Muscle of back (tissue), 11 donors: Measurements from ENCODE around the gene RAB30. TPM values are rescaled to one million over a fixed set of nuclear protein-coding genes. Genes with fewer than 3 reads are reported as not detected.
A peak's percentile ranks its signal among the peaks of the same experiment; 100 is the strongest.

ENCODE experiments used
- DNase-seq, 3 donors: peaks; one replicate each; pipeline versions ENCODE4 v3.0.0 to v3.0.0-alpha.2; 2013
- polyA plus RNA-seq, 10 donors: library from polyadenylated mRNA; unstranded; fragments of 120-200 nt; gene quantifications; one replicate each; pipeline ENCODE4 v1.2.1, GENCODE V29; 2013; ENCODE audit not compliant: insufficient read length in 10 of 10

Gene RAB30
- polyA plus RNA-seq, 10 donors: 11.1 to 16.2 (median 14.1) TPM

DNA sequence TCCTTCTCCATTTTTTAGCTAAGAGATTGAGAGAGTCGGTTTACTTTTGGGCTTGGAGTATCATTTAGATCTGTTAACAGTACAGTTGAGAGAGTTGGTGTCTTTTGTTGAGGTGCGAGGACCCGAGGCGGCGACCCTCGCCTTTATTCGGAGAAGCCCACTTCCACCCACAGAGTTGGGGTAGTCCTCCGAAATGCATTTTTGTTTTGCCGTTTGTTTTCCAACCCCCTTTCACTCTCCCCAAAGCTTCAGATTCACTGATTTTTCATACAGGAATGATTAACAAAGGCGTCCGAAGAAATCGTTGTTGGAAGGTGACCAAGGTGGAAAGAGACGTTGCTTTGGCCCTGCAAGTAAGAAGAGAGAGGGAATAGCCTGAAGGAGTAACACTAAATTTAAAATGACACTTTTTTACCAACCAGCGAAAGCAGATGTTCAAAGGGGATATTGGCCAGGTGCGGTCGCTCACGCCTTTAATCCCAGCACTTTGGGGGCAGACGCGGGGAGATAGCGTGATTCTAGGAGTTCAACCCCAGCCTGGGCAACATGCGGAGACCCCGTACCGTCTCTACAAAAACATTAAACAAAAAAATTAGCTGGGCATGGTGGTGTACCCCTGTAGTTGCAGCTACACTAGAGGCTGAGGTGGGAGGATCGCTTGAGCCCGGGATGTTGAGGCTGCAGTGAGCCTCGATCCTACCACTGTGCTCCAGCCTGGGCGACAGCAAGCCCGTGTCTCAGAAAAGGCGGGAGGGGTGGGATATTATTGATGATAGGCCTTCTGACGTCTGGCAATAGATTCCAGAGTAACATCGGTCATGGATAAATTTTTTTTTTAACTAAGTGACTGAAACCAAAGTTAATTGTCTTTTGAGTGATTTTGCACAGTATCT is 899 bp upstream of the RAB30 start:
- no peak for DNase-seq

DNA sequence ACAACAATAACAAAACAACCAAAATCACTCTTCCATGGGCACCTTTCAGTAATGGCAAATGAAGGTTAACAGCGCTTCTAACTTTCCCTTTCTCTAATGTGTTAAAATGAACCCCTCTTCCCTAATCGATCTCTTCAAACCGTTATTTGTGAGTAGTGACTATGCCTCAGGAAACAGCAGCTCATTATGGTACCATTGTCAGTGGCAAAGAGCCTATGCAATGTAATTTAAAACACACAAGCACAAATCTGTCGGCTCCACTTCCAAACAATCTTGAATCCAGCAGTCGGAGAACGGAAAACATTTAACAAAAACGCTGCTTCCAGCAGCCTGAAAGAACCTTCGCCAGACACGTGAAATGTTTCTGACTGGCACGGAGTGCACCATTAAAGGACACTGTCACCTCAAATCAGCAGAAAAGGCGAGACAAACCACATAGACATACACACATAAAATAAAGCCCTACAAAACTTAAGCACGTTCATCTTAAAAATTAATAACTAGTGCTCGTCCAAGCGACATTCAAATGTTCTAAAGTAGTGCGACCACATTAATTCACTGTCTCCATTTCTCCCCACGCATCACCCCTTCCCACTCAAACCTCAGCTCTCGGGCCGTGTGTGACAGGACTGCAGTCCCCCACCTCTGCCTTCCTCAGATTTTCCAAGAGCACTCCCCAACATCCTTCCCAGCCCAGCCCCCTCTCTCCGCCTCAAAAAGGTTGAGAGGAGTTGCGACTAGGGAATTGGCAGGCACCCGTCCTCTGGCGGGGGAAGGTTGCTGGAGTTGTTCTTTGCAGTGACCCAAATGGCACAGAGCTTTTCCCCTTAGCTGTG is 748 bp downstream of the RAB30 start:
- peak; percentile 25 to 80 (median 45) for DNase-seq

DNA sequence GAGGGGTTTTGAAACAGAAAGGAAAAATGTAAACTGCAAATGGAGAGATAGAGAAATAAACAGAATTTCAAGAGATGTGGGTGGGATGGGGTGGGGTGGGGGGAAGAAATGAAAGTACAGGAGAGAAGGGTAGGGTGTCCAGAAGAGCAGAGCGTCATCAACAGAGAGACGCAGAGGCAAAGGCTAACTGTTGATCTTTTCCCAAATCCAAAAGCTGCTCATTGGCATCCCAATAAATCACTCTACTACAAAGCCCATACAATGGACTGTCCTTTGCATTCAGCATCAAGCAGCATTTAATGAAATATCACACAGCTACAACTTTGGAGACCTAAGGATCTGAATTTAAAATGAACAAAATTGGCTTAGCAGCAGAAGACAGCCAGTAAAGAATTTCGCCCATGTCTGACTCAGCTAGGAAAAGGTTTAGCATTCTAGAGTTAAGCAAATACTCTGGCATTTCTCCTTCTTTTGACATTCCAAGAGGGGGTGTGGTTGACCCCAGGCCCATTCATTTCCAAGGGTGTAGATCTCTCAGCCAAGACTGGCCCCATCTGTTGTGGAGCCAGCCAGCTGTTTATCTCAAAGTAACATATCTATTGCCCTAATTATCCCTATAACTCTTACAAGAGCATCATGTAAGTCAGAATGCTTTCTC is 1.5 kb downstream of the RAB30 start:
- peak; percentile 34 to 70 (median 51) for DNase-seq

DNA sequence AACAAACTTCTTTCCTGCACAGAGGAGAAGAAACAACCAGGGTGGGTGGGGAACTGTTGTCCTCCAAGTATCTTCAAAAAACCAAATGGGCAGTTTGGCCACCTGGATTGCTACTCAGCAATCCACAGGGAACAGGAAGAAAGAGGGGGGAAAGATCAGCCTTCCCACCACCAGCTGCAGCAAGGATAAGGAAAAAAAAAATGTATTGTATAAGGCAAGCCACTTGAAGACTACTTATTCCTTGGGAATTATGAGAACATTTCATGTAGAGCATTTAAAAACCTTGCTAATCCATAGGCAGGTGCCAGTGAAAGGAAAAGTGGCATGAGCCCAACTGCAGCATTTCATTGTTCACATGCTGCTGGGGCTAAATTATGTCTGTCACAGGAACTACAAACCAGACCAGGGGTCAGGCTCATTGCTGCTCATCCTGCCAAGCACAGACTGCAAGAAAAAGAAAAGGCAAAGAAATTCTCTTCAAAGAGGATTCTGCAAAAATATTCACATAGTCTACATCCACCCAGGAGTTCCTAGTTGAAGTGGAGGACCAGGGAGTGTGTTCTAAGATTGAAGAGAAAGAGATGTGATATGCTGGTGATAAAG is 2.2 kb downstream of the RAB30 start:
- DNase-seq: peak in 2 of 3 donors; percentile 12 to 56

DNA sequence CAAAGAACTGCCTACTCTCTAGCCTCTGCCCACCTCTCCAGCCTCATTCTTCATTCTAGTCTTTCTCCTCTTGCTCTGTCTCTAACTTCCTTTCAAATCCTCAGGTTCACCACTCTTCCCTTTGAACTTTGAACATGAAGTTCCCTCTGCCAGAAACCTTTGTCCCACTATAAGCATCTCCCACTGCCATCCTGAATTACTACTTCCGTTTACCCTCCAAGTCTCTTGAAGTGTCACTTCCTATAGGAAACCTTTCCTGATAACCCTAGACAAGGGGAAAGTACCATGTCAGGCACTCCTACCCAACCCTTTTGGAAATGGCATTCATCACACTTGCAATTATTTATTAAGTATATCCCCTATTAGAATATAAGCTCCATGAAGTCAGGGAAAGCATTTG is 3.1 kb downstream of the RAB30 start:
- DNase-seq: no peak

DNA sequence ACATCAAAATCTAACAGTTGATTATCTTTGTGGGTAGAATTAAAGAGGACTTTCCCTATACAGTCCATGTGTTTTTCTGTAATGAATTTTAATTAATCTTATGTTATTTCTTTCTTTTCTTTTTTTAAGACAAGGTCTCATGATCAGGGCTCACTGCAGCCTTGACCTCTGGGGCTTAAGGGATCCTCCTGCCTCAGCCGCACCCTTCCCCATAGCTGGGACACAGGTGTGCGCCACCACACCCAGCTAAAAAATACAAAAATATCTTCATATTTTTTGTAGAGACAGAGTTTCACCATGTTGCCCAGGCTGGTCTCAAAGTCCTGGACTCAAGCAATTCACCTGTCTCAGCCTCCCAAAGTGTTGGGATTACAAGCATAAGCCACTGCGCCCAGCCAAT is 7.7 kb downstream of the RAB30 start:
- no peak for DNase-seq

DNA sequence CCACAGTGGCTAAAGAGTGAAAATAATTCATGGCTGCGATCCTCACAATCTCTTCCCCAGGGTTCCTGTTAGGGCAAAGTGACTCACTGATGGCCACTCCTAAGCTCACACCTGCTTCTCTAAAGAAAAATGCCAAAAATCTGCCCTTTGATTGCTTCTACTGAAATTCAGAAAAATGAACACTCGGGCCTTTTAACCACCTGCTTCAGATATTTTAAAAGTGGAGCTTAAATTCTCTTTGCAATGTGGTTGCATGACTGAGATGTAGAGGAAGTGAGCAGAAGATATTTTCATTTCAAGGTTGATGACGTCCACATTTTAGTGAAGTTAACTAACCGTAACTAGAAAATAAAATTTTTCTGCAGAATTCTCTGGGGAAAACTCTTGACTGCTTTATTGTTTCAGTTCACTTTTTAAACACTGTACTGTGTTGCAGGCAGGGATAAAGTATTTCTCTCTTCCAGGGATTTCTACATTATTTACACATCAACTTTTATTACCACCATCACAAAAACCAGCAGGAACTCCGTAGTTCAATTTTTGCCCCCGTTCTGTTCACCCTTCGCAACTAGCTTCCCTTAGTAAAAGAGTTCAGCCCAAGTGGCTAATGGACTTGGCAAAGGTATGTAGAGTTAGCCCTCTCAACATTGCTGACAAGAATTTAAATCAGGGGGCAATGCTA is 8.5 kb downstream of the RAB30 start:
- DNase-seq: peak; percentile 26 to 61 (median 38)

DNA sequence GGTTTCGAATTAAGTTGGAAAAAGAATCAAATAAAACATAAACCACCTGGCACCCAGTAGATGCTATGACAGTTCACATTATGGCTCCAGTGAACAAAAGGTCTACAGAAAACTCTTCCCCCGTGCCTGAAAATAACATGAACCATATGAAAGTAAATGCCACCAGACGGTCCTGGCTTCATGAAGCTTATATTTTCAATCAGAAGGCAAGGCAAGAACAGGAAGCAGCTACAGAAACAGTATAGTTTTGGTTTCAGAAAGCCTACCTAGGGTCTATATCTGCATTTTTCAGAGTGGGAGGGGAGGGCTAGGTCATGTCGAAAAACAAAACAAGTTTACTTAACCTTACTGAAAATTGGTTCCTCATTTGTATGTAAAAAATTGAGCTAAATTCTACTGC is 9.8 kb downstream of the RAB30 start:
- no peak for DNase-seq

DNA sequence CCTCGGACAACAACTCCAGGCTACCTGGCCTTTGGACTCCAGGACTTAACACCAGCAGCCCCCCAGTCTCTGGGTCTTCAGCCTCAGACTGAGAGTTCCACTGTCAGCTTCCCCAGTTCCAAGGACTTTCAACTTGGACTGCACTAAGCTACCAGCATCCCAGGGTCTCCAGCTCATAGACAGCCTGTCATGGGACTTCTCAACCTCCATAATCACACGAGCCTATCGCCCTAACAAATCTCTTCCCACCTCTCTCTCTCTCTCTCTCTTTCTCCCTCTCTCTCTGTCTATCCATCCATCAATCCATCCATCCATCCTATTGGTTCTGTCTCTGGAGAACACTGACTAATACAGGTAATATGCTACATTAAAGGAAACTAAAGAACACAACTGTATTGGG is 10.7 kb downstream of the RAB30 start:
- no peak for DNase-seq

DNA sequence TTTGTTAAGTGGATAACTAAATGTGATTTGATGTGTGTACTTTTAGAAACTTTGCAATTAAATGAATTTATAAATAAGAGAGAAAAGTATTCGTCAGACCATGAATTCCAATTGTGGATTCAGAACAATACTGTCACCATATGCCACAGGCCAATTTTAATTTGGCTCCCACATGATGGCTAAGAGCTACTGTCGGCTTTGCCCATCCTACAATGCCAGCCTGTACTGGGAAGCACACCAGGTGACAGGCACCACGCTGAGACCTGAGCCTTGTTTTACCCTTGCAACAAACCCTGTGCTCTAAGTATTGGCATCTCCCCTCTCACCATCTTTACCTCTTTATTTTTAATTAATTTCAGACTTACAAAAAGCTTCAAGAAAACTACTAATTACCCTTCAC is 14.0 kb downstream of the RAB30 start:
- no peak for DNase-seq

DNA sequence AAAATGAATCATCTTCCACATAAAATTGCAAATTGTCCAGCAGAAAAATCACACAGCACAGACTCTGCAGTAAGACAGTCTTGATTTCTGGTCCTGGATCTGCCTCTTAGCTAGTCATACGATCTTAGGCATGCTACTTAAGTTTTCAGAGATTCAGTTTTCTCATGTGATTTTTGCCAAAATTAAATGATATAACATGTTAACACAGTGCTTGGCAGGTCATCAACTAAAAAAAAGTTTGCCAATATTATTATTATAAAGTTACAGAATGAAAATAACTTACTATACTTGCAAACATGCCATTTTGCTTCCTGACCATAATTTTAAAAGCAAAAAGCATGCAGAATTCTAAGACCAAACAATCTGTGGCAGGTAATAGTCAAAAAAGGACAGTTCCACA is 15.1 kb downstream of the RAB30 start:
- no peak for DNase-seq

DNA sequence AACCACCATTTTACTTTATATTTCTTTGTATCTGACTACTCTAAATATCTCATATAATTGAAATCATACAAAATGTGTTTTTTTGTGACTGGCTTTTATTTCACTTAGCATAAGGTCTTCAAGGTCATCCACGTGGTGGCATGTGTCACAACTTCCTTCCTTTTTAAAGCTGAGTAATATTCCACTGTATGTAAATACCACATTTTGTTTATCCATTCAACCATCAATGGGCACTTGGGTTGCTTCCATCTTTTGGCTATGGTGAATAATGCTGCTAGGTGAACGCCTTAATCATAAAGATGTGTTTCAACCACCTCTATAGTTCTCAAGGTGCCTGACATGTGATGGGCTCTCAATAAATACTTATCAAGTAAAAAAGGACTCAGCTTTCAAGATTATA is 15.5 kb downstream of the RAB30 start:
- no peak for DNase-seq

DNA sequence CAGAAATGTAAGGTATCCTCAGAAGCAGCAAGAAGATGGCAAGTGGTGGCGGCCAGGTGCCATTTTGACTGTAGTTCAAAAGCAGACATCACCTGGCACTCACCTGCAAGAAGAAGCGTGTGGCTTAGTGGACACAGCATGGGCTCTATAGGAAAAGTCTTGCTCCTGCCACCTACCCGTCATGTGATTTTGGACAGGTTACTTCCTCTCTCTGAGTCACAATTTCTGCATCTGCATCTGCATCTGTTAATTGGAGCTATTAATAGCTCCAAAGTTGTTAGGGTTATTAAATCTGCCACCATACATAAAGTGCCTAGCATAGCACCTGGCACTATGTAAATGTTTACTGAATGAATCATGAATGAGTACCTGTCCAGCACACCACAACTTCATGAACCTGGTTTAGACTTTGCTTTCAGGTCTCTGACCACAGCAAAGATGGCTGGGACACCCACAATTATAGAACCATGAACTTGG is 16.8 kb downstream of the RAB30 start:
- DNase-seq: no peak

DNA sequence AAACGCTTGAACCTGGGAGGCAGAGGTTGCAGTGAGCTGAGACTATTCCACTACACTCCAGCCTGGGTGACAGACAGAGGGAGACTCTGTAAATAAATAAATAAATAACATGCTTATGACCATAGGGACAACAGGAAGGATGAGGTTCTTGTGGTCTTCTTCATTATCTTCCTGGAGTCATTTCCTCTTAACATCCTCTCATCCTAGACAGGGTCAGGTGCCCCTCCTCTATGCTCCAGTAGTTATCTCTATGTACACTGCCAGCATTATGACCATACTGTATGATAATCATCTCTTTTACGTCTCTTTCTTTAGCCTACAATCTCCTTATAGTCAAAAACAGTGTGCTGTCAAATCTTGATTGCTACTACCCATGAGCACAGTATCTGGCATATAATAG is 17.7 kb downstream of the RAB30 start:
- DNase-seq: no peak

DNA sequence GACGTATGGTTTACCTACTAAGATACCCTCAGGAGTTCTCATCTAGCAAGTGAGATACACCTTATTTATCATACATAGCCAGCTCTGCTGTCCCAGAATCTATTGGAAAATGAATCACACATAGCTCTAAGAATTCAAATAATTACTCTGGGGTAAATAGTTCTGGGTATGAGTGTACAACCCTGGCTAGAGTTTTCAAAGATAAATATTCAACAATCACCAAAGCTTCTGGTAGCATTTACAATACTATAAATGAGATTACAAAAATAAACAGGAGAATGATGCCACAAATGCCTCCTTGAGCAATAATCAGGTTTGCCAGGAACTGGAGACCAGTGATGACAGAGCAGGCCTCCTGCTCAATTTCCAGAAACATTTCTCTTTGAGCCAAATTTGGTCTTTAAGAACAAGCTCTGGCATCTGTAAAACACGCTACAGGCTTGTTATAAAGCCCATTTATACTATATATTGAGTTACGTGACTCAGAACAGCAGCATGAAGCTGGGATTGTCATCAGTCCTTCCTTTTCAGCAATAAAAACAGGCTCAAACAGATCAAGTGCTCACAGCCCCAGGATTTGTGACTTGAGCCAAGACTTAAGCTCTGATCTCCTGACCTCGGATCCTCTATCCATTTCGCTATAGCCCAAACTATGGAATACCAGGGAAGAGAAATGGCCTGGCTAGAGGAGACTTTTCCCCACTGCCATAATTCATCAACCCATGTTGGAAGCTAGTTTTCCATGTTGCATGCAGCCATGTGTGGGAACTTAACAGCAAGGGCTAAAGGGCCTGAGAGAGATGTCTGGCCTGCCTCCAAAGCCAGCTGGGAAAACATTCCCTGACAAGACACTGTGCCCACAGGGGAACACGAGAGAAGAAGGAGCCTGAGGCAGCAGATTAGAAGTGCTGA is 19.7 kb downstream of the RAB30 start:
- DNase-seq: peak; percentile 28 to 94 (median 65)

DNA sequence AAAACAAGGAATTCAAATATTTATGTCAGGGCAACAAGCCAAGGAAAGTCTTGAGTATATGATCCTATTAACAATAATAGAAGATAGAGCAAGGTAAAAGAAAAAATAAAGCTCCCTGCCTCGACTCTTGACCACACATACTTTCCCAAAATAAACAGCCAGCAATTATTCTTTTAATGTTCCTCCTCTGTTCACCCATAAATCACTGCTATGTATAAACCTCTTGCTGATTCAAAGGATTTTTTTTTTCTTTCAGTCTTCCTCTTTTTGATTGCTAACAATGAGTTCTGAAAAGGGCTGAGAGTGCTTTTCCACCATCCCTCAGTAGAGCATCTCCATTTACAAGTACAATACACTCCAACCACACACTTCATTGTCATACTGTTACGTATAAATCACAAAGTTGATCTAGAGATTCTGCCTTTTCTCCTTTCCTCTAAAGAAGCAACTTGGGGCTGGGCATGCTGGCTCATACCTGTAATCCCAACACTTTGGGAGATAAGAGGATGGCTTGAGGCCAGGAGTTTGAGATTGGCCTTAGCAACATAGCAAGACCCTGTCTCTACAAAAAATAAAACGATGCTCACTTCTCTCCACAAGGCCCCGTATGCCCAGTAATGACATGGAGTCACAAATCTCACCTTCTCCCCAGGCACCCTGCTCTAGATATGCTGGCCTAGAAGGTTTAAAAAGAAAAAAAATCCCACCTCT is 24.0 kb downstream of the RAB30 start:
- DNase-seq: no peak

DNA sequence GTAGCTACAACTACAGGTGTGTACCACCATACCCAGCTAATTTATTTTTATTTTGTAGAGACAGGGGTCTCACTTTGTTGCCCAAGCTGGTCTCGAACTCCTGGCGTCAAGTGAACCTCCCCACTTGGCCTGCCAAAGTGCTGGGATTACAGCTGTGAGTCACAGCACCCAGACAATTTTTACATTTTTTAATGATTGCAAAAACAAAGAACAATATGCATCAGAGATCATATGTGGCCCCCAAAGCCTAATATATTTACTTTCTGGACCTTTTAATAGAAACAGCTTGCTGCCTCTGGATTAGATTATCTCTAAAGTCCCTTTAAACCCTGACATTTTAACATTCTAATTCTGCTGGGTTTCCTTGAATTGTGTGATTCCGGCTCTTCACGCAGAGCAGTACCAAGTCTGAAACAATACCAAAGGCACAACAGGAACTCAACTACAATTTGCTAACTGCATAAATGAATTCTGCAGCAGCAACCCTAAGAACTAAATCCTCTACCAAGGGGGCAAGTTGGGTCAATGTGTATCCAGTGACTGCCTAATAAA is 25.0 kb downstream of the RAB30 start:
- no peak for DNase-seq

DNA sequence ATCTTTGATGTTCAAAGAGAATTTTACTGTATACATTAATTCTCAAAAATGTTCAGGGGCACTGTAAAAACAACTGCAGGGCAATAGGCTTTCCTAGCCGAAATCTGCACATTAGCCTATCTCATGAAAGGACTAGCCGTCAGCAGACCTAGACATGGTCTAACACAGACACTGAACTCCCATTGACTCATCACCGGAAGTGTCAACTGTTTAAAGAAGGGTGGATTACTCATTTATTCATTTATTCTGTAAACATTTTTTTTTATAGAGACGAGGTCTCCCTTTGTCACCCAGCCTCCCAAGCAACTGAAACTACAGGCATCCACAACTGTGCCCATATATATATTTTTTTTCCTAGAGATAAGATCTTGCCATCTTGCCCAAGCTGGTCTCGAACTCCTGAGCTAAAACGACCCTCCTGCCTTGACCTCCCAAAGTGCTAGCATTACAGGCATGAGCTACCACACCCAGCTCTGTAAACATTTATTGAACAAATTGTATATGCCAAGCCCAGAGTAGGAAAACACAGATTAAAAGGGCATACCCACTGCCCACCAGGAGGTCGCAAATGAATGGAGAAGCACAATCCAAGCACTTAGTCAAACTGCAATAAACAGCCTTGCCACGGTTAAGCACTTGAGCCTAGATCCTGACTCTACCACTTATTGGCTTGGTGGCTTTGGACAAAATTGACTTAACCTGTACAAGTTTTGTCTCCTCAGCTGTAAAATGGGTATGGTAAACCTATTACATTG is 26.6 kb downstream of the RAB30 start:
- DNase-seq: no peak
